K562 (cell line): ENCODE data around the gene RNF212B. TPM values are rescaled to one million over a fixed set of nuclear protein-coding genes. Genes with fewer than 3 reads are reported as not detected.

ENCODE experiments used
- ATAC-seq: fragments of 200-7000 bp; cut with Tn5 transposase; 3 replicates; pipeline ENCODE4 v1.9.1; 2020; ENCODE audit warnings: moderate library complexity
- BruUV-seq: library from RNA; stranded (reverse); fragments of 400-500 nt; replicated peaks from 2 replicates; lab custom pipeline; 2021; lab: Mats Ljungman, UMichigan
- CTCF ChIA-PET: fragments of 300-600 bp; formaldehyde crosslinking; extraction: SDS; loops from one replicate; lab custom pipeline; 2021; ENCODE audit warnings: low intra/inter-chr PET ratio; lab: Yijun Ruan, JAX
- POLR2A ChIA-PET: fragments of 300-600, 350-650 bp; sonication (Branson Sonifier 250); formaldehyde crosslinking; extraction: SDS; loops from one replicate; lab custom pipeline; 2021; ENCODE audit warnings: antibody characterized with exemption, inconsistent platforms; lab: Yijun Ruan, JAX
- DNase-seq, 4 experiments: peaks; one replicate each; pipeline versions ENCODE4 v3.0.0 to v3.0.0-alpha.2; 2011 to 2018; ENCODE audit warnings: low spot score in 3 of 4, mixed read lengths in 3 of 4; ENCODE audit errors: extremely low read depth in 1 of 4
- FAIRE-seq: peaks from 2 replicates; lab custom pipeline; 2011; peaks lifted over from hg19 to GRCh38; lab: Jason Lieb, UNC
- H2AFZ ChIP-seq: 2 replicates; pipeline ENCODE4 v1.6.0; 2011; ENCODE audit warnings: low read depth, low read length, control low read depth, inconsistent platforms
- H3K27ac ChIP-seq: fragments of 200-600 bp; 3 replicates; pipeline ENCODE4 v1.8.0; 2011; ENCODE audit warnings: low read depth, mild to moderate bottlenecking, control low read depth, inconsistent platforms, low read length, moderate library complexity, mixed read lengths; ENCODE audit errors: extremely low read depth
- H3K27me3 ChIP-seq, 2 experiments: fragments of 300-600 bp in 1 of 2; 2 replicates in 1 of 2; 3 replicates in 1 of 2; pipeline versions ENCODE4 v1.6.0 to v1.8.0; 2011; ENCODE audit warnings: inconsistent platforms in 2 of 2, low read length in 2 of 2, mild to moderate bottlenecking in 1 of 2, mixed read lengths in 1 of 2, moderate library complexity in 1 of 2; ENCODE audit not compliant: control insufficient read depth in 2 of 2, insufficient read depth in 2 of 2
- H3K36me3 ChIP-seq: fragments of 300-600 bp; 3 replicates; pipeline ENCODE4 v1.8.0; 2011; ENCODE audit warnings: mild to moderate bottlenecking, low read length, inconsistent platforms; ENCODE audit not compliant: control insufficient read depth, insufficient read depth
- H3K4me1 ChIP-seq, 2 experiments: fragments of 200-600 bp in 1 of 2; replicated peaks in 1 of 2; 2 replicates in 1 of 2; 3 replicates in 1 of 2; pipeline versions ENCODE4 v1.5.1 to v1.8.0; 2011; ENCODE audit warnings: inconsistent platforms in 2 of 2, low read length in 2 of 2, mild to moderate bottlenecking in 1 of 2, mixed read lengths in 1 of 2, moderate library complexity in 1 of 2; ENCODE audit not compliant: control insufficient read depth in 2 of 2, insufficient read depth in 2 of 2
- H3K4me2 ChIP-seq: 2 replicates; pipeline ENCODE4 v1.6.1; 2011; ENCODE audit warnings: low read length, control low read depth, inconsistent platforms, mixed read lengths; ENCODE audit not compliant: insufficient read depth
- H3K4me3 ChIP-seq: fragments of 200-600 bp; sonication (generic), shearing (Covaris generic); 2 replicates; pipeline ENCODE4 v1.5.1; 2016; ENCODE audit warnings: control low read depth, inconsistent platforms
- H3K79me2 ChIP-seq: fragments of 200-600 bp; 3 replicates; pipeline ENCODE4 v1.8.0; 2011; ENCODE audit warnings: low read length, inconsistent platforms; ENCODE audit not compliant: control insufficient read depth, insufficient read depth
- H3K9ac ChIP-seq, 2 experiments: 2 replicates each; pipeline versions ENCODE4 v1.6.0 to v1.6.1; 2011; ENCODE audit warnings: low read depth in 2 of 2, low read length in 2 of 2, control low read depth in 1 of 2, inconsistent platforms in 1 of 2, mild to moderate bottlenecking in 1 of 2, mixed read lengths in 1 of 2; ENCODE audit not compliant: insufficient read depth in 1 of 2
- H3K9me1 ChIP-seq: one replicate; pipeline ENCODE4 v1.6.0; 2011; ENCODE audit warnings: inconsistent platforms, mild to moderate bottlenecking, low read length, moderate library complexity; ENCODE audit not compliant: control insufficient read depth, insufficient read depth
- H3K9me3 ChIP-seq: replicated peaks from 2 replicates; pipeline ENCODE4 v1.5.1; 2011; ENCODE audit warnings: low read depth, low read length, inconsistent platforms; ENCODE audit not compliant: control insufficient read depth, insufficient read depth
- H4K20me1 ChIP-seq: replicated peaks from 2 replicates; pipeline ENCODE4 v1.6.1; 2011; ENCODE audit warnings: low read length, inconsistent platforms, mixed read lengths; ENCODE audit not compliant: control insufficient read depth, insufficient read depth
- HMG20B ChIP-seq: fragments of 250-450 bp; sonication (Bioruptor Pico); IDR thresholded peaks from 2 replicates; pipeline ENCODE4 v1.5.0; 2021; ENCODE audit warnings: mild to moderate bottlenecking
- NBN ChIP-seq: fragments of 450-650 bp; IDR thresholded peaks from 2 replicates; pipeline ENCODE4 v1.6.1; 2016; ENCODE audit warnings: low read depth, mild to moderate bottlenecking
- RBFOX2 ChIP-seq: fragments of 200-400 bp; formaldehyde crosslinking; IDR thresholded peaks from 2 replicates; pipeline ENCODE4 v1.6.1; 2017; ENCODE audit warnings: low read depth, mild to moderate bottlenecking, low read length, moderate library complexity
- SIN3B ChIP-seq: fragments of 450-650 bp; IDR thresholded peaks from 2 replicates; pipeline ENCODE4 v1.6.1; 2017; ENCODE audit warnings: low read depth, mild to moderate bottlenecking, moderate library complexity
- TAL1 ChIP-seq: fragments of 450-650 bp; IDR thresholded peaks from 2 replicates; pipeline ENCODE4 v1.6.1; 2016; ENCODE audit warnings: mild to moderate bottlenecking
- WGBS: fragments of 100-300 bp; shearing (Covaris generic); methylation state at CpG from one replicate; pipeline ENCODE4 v1.1.6; 2016; ENCODE audit warnings: low coverage, mixed read lengths; ENCODE audit not compliant: insufficient coverage; ENCODE audit errors: missing lambda C conversion rate; 5-methylcytosine and 5-hydroxymethylcytosine counted together
- in situ Hi-C: fragments of 300-500 bp; cut with MboI; formaldehyde crosslinking; loops from 4 replicates; pipeline ENCODE4 v1.15.0; 2018; ENCODE audit warnings: inconsistent platforms, mixed read lengths
- intact Hi-C: fragments of 100-400 bp; cut with micrococcal nuclease; formaldehyde crosslinking; loops from 2 replicates; pipeline ENCODE4 v1.14.2; 2022
- polyA plus RNA-seq, 8 experiments: library from polyadenylated mRNA; depleted of rRNA in 4 of 8; stranded (reverse) in 5 of 8; unstranded in 3 of 8; fragments of >200 nt; fragmentation: Nextera tagmentation in 2 of 8; fragmentation: Illumina TruSeq in 1 of 8; extraction: Ambion mirVana in 2 of 8; extraction: Trizol in 1 of 8; gene quantifications; 2 replicates each; pipeline versions ENCODE4 v1.2.1 to v1.2.3, GENCODE V29; 2011 to 2014; ENCODE audit warnings: inconsistent platforms in 1 of 8, missing spikeins in 1 of 8
- total RNA-seq, 7 experiments: library from RNA; depleted of rRNA in 6 of 7; stranded (reverse); fragments of >200 nt in 6 of 7; fragmentation: Illumina TruSeq in 2 of 7; extraction: Trizol in 2 of 7; gene quantifications; 2 replicates each; pipeline versions ENCODE4 v1.2.1 to v1.2.3, GENCODE V29; 2011 to 2021; ENCODE audit warnings: low replicate concordance in 1 of 7
- TF ChIP-seq, protein P1 (sequence below): sonication (generic); formaldehyde crosslinking; IDR thresholded peaks from 2 replicates; pipeline ENCODE4 v1.4.0; 2020; ENCODE audit warnings: mild to moderate bottlenecking, missing genetic modification reagents
- TF ChIP-seq, protein P2 (sequence below), 2 experiments: IDR thresholded peaks in 1 of 2; conservative IDR thresholded peaks in 1 of 2; 2 replicates each; pipeline ENCODE4 v1.6.1; 2016; ENCODE audit warnings: low read depth in 2 of 2, mild to moderate bottlenecking in 1 of 2, missing compliant biosample characterization in 1 of 2, missing genetic modification characterization in 1 of 2, moderate library complexity in 1 of 2
- TF ChIP-seq, protein P3 (sequence below): fragments of 450-650 bp; IDR thresholded peaks from 2 replicates; pipeline ENCODE4 v1.7.1; 2018; ENCODE audit warnings: mild to moderate bottlenecking, low read depth; ENCODE audit not compliant: partially characterized antibody
- TF ChIP-seq, protein P4 (sequence below): sonication (generic); formaldehyde crosslinking; IDR thresholded peaks from 2 replicates; pipeline ENCODE4 v1.8.1; 2023; ENCODE audit warnings: mild to moderate bottlenecking, missing genetic modification reagents

Gene RNF212B
- total and polyA plus RNA-seq, 9 of the 15 experiments (the other 6 are each of a cell fraction or from before 2014, with no cell fraction given), result 0.15 to 0.43 (median 0.27) TPM; not detected in 3

DNA sequence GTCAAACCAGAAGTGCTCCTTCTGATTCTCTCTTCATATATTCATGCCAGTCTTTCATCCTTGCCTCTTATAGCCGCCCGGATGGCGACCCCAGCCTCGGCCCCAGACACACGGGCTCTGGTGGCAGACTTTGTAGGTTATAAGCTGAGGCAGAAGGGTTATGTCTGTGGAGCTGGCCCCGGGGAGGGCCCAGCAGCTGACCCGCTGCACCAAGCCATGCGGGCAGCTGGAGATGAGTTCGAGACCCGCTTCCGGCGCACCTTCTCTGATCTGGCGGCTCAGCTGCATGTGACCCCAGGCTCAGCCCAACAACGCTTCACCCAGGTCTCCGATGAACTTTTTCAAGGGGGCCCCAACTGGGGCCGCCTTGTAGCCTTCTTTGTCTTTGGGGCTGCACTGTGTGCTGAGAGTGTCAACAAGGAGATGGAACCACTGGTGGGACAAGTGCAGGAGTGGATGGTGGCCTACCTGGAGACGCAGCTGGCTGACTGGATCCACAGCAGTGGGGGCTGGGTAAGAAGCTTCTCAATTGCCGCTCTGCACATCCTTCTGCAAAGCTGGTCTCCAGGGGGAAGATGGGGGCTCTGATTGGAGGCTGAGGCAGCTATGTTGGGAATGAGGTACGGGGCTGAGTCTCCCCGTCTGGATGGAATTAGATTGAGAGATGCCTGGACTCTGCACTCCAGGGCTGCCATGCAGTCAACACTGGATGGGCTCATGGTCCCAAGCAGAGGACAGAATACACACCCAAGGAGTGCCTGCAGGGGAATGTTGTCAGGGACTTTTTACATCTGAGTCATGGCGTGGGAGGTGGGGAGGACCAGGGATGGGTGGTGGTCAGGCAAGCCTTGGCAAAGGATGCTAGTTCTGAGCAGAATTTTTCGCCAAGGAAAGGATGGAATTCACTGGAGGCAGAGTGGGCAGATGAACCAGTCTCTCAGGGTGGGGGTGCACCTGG lies 70.2 kb downstream of the RNF212B start:
- in situ Hi-C loops, result no loop called here
- intact Hi-C loops, result loop anchor here (2.0 kb wide), 1 partner anchor 13 kb away; the partner anchor contains the start of gene PABPN1
- peaks cover 51% of the 10 kb centered on the region for H3K36me3 ChIP-seq
- BruUV-seq, result no TSS peak
- ATAC-seq (no peak), FAIRE-seq (no peak), DNase-seq (no peak)
- H3K9me3 ChIP-seq, result no peaks in the 10 kb centered on the region
- ChIA-PET POLR2A (interaction anchor here (1.0 to 3.7 kb wide), 4 partner anchors 7 to 38 kb away, joined by 3 to 17 read pairs (median 8); partner anchors contain the start of gene PABPN1), CTCF (no interaction called here)
- peaks cover 4% of the 10 kb centered on the region for H3K9me1 ChIP-seq
- peak overlapping the region; percentile 92 to 95 for H3K9ac ChIP-seq
- H3K79me2 ChIP-seq, result peaks cover 45% of the 10 kb centered on the region
- H3K27me3 ChIP-seq, result no peaks in the 10 kb centered on the region
- peak overlapping the region; percentile 90; the same call in 2 of the 3 replicates for H3K27ac ChIP-seq
- H3K4me2 ChIP-seq, result peak overlapping the region; percentile 98
- WGBS, result 73% methylated on average over 17 of the region's 22 CpGs
- peak overlapping the region; percentile 94 for H3K4me3 ChIP-seq
- no peaks in the 10 kb centered on the region for H4K20me1 ChIP-seq
- H3K4me1 ChIP-seq, result peaks cover 21 to 28% of the 10 kb centered on the region in 2 experiments; a peak in 4 of 5 replicates
- no peak overlapping the region for H2AFZ ChIP-seq
- TF ChIP-seq, protein P1, sequence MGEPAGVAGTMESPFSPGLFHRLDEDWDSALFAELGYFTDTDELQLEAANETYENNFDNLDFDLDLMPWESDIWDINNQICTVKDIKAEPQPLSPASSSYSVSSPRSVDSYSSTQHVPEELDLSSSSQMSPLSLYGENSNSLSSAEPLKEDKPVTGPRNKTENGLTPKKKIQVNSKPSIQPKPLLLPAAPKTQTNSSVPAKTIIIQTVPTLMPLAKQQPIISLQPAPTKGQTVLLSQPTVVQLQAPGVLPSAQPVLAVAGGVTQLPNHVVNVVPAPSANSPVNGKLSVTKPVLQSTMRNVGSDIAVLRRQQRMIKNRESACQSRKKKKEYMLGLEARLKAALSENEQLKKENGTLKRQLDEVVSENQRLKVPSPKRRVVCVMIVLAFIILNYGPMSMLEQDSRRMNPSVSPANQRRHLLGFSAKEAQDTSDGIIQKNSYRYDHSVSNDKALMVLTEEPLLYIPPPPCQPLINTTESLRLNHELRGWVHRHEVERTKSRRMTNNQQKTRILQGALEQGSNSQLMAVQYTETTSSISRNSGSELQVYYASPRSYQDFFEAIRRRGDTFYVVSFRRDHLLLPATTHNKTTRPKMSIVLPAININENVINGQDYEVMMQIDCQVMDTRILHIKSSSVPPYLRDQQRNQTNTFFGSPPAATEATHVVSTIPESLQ (CRISPR knock-in tag), result no peak
- no peak for TF ChIP-seq NBN
- no peak for TF ChIP-seq SIN3B
- TF ChIP-seq RBFOX2, result peak; percentile 47
- TF ChIP-seq, protein P2, sequence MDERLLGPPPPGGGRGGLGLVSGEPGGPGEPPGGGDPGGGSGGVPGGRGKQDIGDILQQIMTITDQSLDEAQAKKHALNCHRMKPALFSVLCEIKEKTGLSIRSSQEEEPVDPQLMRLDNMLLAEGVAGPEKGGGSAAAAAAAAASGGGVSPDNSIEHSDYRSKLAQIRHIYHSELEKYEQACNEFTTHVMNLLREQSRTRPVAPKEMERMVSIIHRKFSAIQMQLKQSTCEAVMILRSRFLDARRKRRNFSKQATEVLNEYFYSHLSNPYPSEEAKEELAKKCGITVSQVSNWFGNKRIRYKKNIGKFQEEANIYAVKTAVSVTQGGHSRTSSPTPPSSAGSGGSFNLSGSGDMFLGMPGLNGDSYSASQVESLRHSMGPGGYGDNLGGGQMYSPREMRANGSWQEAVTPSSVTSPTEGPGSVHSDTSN (CRISPR knock-in tag; IDR thresholded peaks at IDR 0.05; ENCODE audit: low read depth), result no peak
- TF ChIP-seq, protein P2 (tag; conservative IDR thresholded peaks at IDR 0.05; ENCODE audit: low read depth), result no peak
- TF ChIP-seq TAL1, result no peak
- no peak for TF ChIP-seq HMG20B (CRISPR knock-in tag)
- TF ChIP-seq, protein P3, sequence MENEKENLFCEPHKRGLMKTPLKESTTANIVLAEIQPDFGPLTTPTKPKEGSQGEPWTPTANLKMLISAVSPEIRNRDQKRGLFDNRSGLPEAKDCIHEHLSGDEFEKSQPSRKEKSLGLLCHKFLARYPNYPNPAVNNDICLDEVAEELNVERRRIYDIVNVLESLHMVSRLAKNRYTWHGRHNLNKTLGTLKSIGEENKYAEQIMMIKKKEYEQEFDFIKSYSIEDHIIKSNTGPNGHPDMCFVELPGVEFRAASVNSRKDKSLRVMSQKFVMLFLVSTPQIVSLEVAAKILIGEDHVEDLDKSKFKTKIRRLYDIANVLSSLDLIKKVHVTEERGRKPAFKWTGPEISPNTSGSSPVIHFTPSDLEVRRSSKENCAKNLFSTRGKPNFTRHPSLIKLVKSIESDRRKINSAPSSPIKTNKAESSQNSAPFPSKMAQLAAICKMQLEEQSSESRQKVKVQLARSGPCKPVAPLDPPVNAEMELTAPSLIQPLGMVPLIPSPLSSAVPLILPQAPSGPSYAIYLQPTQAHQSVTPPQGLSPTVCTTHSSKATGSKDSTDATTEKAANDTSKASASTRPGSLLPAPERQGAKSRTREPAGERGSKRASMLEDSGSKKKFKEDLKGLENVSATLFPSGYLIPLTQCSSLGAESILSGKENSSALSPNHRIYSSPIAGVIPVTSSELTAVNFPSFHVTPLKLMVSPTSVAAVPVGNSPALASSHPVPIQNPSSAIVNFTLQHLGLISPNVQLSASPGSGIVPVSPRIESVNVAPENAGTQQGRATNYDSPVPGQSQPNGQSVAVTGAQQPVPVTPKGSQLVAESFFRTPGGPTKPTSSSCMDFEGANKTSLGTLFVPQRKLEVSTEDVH, result no peak
- TF ChIP-seq, protein P4, sequence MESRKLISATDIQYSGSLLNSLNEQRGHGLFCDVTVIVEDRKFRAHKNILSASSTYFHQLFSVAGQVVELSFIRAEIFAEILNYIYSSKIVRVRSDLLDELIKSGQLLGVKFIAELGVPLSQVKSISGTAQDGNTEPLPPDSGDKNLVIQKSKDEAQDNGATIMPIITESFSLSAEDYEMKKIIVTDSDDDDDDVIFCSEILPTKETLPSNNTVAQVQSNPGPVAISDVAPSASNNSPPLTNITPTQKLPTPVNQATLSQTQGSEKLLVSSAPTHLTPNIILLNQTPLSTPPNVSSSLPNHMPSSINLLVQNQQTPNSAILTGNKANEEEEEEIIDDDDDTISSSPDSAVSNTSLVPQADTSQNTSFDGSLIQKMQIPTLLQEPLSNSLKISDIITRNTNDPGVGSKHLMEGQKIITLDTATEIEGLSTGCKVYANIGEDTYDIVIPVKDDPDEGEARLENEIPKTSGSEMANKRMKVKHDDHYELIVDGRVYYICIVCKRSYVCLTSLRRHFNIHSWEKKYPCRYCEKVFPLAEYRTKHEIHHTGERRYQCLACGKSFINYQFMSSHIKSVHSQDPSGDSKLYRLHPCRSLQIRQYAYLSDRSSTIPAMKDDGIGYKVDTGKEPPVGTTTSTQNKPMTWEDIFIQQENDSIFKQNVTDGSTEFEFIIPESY (CRISPR knock-in tag), result 0 out of 2 replicates have a peak, but pooled peaks have one; percentile 34
